Gastrocnemius medialis (tissue), 4 donors: ENCODE results near the gene MT1G. TPM values are rescaled to one million over a fixed set of nuclear protein-coding genes. Genes with fewer than 3 reads are reported as not detected.
"Not testable (repeated sequence)": the region's sequence is repeated elsewhere in the genome, so short reads cannot be mapped to it uniquely, and the experiment has no call there.

Experiments
- ATAC-seq, 2 donors: fragments of 150-250 bp; one replicate each; pipeline ENCODE4 v1.9.1; 2016
- DNase-seq, 2 donors: peaks; one replicate each; pipeline ENCODE4 v3.0.0-alpha.2; 2019
- H3K27ac ChIP-seq, 4 donors: fragments of 200-600 bp; sonication (generic); 1 replicate in 1 of 4; 2 replicates in 3 of 4; pipeline ENCODE4 v1.5.1; 2016 to 2018; ENCODE audit warnings: mild to moderate bottlenecking in 2 of 4, moderate library complexity in 1 of 4
- H3K27me3 ChIP-seq, 3 donors: fragments of 200-600 bp; sonication (generic) in 2 of 3; 1 replicate in 1 of 3; 2 replicates in 2 of 3; pipeline versions ENCODE4 v1.5.1 to v1.6.0; 2016 to 2019; ENCODE audit warnings: mild to moderate bottlenecking in 1 of 3, moderate library complexity in 1 of 3
- H3K36me3 ChIP-seq, 2 donors: fragments of 200-600 bp; sonication (generic) in 1 of 2; one replicate each; pipeline ENCODE4 v1.5.1; 2017 to 2018
- H3K4me1 ChIP-seq, 2 donors: fragments of 200-600 bp; sonication (generic) in 1 of 2; one replicate each; pipeline ENCODE4 v1.5.1; 2016 to 2017; ENCODE audit warnings: mild to moderate bottlenecking in 2 of 2
- H3K4me3 ChIP-seq, 4 donors: fragments of 200-600 bp; sonication (generic) in 3 of 4; 1 replicate in 1 of 4; 2 replicates in 3 of 4; pipeline ENCODE4 v1.5.1; 2016 to 2019; ENCODE audit warnings: mild to moderate bottlenecking in 2 of 4
- H3K9me3 ChIP-seq, 3 donors: fragments of 200-600 bp; sonication (generic) in 2 of 3; 1 replicate in 1 of 3; 2 replicates in 2 of 3; pipeline ENCODE4 v1.5.1; 2016 to 2019
- CTCF ChIP-seq, 5 experiments: fragments of 450-650 bp in 3 of 5; fragments of 200-600 bp in 2 of 5; sonication (generic) in 2 of 5; IDR thresholded peaks in 4 of 5; conservative IDR thresholded peaks in 1 of 5; 1 replicate in 4 of 5; 2 replicates in 1 of 5; pipeline ENCODE4 v1.5.1; 2016 to 2019; ENCODE audit warnings: antibody characterized with exemption in 5 of 5, mild to moderate bottlenecking in 3 of 5, moderate library complexity in 3 of 5
- POLR2A ChIP-seq, 2 donors: fragments of 450-650 bp; IDR thresholded peaks; one replicate each; pipeline ENCODE4 v1.6.1; 2017; ENCODE audit warnings: antibody characterized with exemption in 2 of 2, mild to moderate bottlenecking in 2 of 2, moderate library complexity in 2 of 2
- in situ Hi-C, 4 donors: fragments of 200-750 bp; cut with MboI; loops; one replicate each; pipeline versions ENCODE4 v1.15.0 to v1.8.0; 2017; ENCODE audit warnings: low sequenced_read_pairs in 4 of 4
- intact Hi-C: fragments of 100-400 bp; cut with DNase I; formaldehyde crosslinking; loops from one replicate; pipeline ENCODE4 v1.15.1; 2023; ENCODE audit warnings: low total_unique reads
- total RNA-seq, 4 donors: library from RNA; depleted of rRNA; stranded (reverse); fragments of >200 nt; gene quantifications; one replicate each; pipeline versions ENCODE4 v1.1.0 to v1.2.3, GENCODE V29; 2016

MT1G gene
- 1 to 10 TPM in 2 of 4 donors, not detected in 2; 3.5 to 4.6 TPM for total RNA-seq

- Histone ChIP-seq H3K27ac (no peak within 1 kb of the TSS), H3K27me3 (peaks cover 19 to 42% (median 36%) of the 10 kb centered on the region in 3 donors), H3K4me3 (peak within 1 kb of the TSS in 3 of 4 donors; percentile 9 to 18 (median 17)), H3K36me3 (no peaks in the 10 kb centered on the region), H3K4me1 (peaks cover 0 to 9% of the 10 kb centered on the region in 2 donors), H3K9me3 (no peaks in the 10 kb centered on the region)
- TF ChIP-seq POLR2A (IDR thresholded peaks at IDR 0.05) (peak in 1 of 2 donors; percentile 26), CTCF (IDR thresholded peaks at IDR 0.05 in 4 of 5, conservative IDR thresholded peaks at IDR 0.05 in 1 of 5) (no peak)
- intact Hi-C loops: no loop called here
- in situ Hi-C loops: no loop called here
- DNase-seq (no peak), ATAC-seq (peak in 1 of 2 donors; percentile 40)
Observed at GRCh38 chr16:56667581-56668571, at the start of gene MT1G. Gene MT1G (minus strand): TSS chr16:56668065. CDS start chr16:56667993, 72 bp downstream.

- H3K9me3 ChIP-seq, H3K4me3 ChIP-seq, H3K27me3 ChIP-seq, ATAC-seq, in situ Hi-C loops, H3K4me1 ChIP-seq, H3K36me3 ChIP-seq, H3K27ac ChIP-seq, DNase-seq, intact Hi-C loops: not testable (repeated sequence)
Observed at GRCh38 chr16:56717532-56717931, 49.7 kb upstream of the MT1G start.

- Histone ChIP-seq H3K36me3 (no peaks in the 10 kb centered on the region), H3K4me3 (no peak overlapping the region), H3K27me3 (no peaks in the 10 kb centered on the region), H3K4me1 (no peaks in the 10 kb centered on the region), H3K9me3 (no peaks in the 10 kb centered on the region), H3K27ac (no peak overlapping the region)
- in situ Hi-C loops: no loop called here
- no peak for ATAC-seq
- DNase-seq: no peak
- intact Hi-C loops: no loop called here
- no peak for TF ChIP-seq POLR2A (IDR thresholded peaks at IDR 0.05)
Observed at GRCh38 chr16:56716761-56717160, 48.9 kb upstream of the MT1G start.

GRCh38 chr16:56715126-56715525, 47.3 kb upstream of the MT1G start:
- Histone ChIP-seq H3K36me3 (no peaks in the 10 kb centered on the region), H3K9me3 (no peaks in the 10 kb centered on the region), H3K27me3 (no peaks in the 10 kb centered on the region), H3K27ac (no peak overlapping the region), H3K4me1 (no peaks in the 10 kb centered on the region), H3K4me3 (no peak overlapping the region)
- intact Hi-C loops: no loop called here
- no peak for ATAC-seq
- in situ Hi-C loops: no loop called here
- no peak for DNase-seq
- no peak for TF ChIP-seq CTCF (IDR thresholded peaks at IDR 0.05 in 4 of 5, conservative IDR thresholded peaks at IDR 0.05 in 1 of 5)
- TF ChIP-seq POLR2A (IDR thresholded peaks at IDR 0.05): no peak

- in situ Hi-C loops: no loop called here
- intact Hi-C loops: no loop called here
- Histone ChIP-seq H3K4me3 (no peak overlapping the region), H3K9me3 (no peaks in the 10 kb centered on the region), H3K27me3 (no peaks in the 10 kb centered on the region), H3K36me3 (no peaks in the 10 kb centered on the region), H3K4me1 (no peaks in the 10 kb centered on the region), H3K27ac (no peak overlapping the region)
- DNase-seq: no peak
- TF ChIP-seq CTCF (IDR thresholded peaks at IDR 0.05 in 4 of 5, conservative IDR thresholded peaks at IDR 0.05 in 1 of 5) (no peak), POLR2A (IDR thresholded peaks at IDR 0.05) (no peak)
- ATAC-seq: no peak
Observed at GRCh38 chr16:56713794-56714193, 45.9 kb upstream of the MT1G start.
